NCI-H526 (cell line): ENCODE results near the gene FOCAD.
A peak's percentile ranks its signal among the peaks of the same experiment; 100 is the strongest.

Experiments used
- DNase-seq, 2 experiments: peaks; one replicate each; lab custom pipeline; 2025; lab: John Stamatoyannopoulos, UW

FOCAD gene, protein sequence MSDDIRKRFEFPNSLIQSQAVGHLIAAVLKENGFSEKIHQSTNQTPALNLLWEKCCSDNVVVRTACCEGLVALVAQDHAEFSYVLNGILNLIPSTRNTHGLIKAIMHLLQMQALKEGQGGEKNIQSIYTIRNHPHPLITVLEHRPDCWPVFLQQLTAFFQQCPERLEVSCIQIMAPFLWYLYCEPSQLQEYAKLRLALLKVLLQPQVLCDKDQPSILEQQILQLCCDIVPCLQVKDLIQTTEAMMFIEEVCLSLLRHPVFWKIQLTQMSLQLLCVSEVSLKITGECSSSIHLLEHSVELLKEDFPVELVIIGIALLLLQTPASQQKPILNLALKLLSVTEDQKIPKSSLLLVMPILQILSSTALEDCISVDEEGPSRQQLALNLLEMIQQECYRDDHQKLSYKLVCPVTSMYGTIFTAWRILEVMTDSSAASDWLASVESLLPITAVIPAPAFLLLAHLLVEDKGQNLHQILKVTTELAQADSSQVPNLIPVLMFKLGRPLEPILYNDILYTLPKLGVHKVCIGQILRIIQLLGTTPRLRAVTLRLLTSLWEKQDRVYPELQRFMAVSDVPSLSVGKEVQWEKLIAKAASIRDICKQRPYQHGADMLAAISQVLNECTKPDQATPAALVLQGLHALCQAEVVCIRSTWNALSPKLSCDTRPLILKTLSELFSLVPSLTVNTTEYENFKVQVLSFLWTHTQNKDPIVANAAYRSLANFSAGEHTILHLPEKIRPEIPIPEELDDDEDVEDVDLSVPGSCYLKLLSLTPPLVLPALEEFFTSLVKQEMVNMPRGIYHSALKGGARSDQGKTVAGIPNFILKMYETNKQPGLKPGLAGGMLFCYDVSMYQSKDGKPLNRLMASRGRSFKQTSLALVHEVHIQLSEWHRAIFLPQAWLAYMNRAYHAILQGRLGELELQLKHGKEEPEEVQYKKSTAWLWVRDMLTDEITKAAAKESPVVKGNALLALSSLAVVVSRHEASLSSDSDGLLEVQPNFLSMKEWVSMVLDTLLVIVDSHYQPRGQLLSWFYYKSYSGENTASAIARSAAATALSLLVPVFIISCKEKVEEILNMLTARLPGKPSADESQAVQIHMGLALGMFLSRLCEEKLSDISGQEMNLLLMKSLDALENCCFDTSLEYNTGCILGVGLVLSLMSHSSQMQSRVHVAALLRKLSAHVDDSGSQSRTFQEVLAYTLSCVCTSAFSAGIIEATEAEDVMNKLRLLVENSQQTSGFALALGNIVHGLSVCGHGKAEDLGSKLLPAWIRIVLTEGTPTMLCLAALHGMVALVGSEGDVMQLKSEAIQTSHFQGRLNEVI (N-terminal part only)

GRCh38 chr9:20684035-20684874, at the start of gene FOCAD:
FOCAD (plus strand) TSS chr9:20684259; CDS start chr9:20715354, 31,095 bp downstream.
- DNase-seq, result peak; percentile 94 to 99

- DNase-seq, result no peak
Observed at GRCh38 chr9:20634895-20635294, 49.2 kb upstream of the FOCAD start.

DNA sequence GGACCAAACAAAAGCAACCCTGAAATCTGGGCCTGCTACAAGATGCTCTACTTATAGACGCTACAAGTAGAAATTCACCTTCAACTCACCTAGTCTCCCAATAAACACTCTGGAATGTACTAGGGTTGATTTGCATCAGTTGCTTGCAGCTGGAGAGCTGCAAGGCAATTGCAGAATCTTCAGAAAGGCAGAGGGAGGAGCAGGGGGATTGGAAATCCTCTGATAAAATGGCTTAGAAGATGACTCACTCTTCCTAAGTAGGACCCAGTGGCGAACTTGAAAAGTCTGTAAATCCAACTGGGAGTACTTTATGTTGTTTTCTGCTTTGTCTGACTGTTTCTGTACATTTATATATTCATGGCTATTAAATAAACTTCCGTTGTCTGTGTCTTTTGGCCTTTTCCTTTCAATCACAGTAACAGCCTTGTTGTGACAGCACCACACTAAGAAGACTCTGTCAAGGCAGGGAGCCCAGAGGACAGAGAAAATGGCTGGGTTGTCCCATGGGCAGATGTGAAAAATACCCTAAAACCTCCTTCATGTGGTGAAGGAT, 47.1 kb upstream of the FOCAD start:
- peak; percentile 67 to 78 for DNase-seq

- peak; percentile 43 to 69 for DNase-seq
Observed at GRCh38 chr9:20640331-20641187, 43.5 kb upstream of the FOCAD start.

- DNase-seq, result peak; percentile 17 to 28
Observed at GRCh38 chr9:20642045-20642444, 42.0 kb upstream of the FOCAD start.

DNA sequence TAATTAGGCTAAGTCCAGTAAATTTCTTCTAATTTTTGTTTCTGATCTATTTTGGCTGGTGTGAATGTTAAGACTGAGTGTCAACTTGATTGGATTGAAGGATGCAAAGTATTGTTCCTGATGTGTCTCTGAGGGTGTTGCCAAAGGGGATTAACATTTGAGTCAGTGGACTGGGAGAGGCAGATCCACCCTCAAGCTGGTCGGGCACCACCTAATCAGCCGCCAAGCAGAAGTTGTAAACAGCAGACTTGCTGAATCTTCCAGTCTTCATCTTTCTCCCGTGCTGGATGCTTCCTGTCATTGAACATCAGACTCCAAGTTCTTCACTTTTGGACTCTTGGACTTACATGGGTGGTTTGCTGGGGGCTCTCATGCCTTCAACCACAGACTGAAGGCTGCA, 40.4 kb upstream of the FOCAD start:
- DNase-seq, result no peak

- no peak for DNase-seq
Observed at GRCh38 chr9:20646656-20647055, 37.4 kb upstream of the FOCAD start.

GRCh38 chr9:20649381-20649780, 34.7 kb upstream of the FOCAD start:
- no peak for DNase-seq

DNA sequence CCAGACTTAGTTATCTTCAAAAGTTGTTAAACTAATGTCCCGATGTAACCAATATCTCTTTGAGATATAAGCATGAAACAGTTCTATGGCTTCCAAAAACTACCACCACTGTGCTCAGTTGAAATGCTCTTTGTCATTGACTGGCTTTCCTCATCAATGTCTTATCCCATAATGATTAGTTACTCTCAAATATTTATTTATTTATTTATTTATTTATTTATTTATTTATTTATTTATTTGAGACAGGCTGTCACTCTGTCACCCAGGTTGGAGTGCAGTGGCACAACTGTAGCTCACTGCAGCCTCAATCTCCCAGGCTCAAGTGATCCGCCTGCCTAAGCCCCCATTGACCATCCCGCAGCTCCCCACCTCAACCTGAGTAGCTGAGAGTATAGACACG, 33.7 kb upstream of the FOCAD start:
- no peak for DNase-seq

- no peak for DNase-seq
Observed at GRCh38 chr9:20650750-20651299, 33.2 kb upstream of the FOCAD start.

GRCh38 chr9:20651939-20652338, 32.1 kb upstream of the FOCAD start:
- no peak for DNase-seq

DNA sequence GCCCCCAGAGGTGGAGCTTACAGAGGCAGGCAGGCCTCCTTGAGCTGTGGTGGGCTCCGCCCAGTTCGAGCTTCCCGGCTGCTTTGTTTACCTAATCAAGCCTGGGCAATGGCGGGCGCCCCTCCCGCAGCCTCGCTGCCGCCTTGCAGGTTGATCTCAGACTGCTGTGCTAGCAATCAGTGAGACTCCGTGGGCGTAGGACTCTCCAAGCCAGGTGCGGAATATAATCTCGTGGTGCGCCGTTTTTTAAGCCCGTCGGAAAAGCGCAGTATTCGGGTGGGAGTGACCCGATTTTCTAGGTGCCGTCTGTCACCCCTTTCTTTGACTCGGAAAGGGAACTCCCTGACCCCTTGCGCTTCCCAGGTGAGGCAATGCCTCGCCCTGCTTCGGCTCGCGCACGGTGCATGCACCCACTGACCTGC, 25.8 kb upstream of the FOCAD start:
- DNase-seq, result peak in 1 of 2 experiments; percentile 23

DNA sequence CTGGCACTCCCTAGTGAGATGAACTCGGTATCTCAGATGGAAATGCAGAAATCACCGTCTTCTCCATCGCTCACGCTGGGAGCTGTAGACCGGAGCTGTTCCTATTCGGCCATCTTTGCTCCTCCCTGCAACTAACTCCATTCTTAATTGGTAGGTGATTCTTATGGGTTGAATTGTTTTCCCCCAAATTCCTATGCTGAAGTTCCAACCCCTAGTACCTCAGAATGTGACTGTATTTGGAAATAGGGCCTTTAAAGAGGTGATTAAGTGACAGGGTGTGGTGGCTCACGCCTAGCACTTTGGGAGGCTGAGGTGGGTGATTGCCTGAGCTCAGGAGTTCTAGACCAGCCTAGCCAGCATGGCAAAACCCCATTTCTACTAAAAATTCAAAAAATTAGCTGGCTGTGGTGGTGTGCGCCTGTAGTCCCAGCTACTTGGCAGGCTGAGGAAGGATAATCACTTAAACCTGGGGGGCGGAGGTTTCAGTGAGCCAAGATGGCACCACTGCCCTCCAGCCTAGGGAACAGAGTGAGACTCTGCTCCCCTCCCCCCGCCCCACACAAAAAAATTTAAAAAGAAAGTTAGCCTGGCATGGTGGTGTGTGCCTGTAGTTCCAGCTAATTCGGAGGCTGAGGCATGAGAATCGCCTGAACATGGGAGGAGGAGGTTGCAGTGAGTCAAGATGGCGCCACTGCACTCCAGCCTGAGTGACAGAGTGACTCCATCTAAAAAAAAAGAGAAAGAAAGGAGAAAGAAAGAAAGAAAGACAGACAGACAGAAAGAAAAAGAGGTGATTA, 25.2 kb upstream of the FOCAD start:
- peak; percentile 21 to 31 for DNase-seq

GRCh38 chr9:20659474-20659967, 24.5 kb upstream of the FOCAD start:
- no peak for DNase-seq

- no peak for DNase-seq
Observed at GRCh38 chr9:20662156-20662555, 21.9 kb upstream of the FOCAD start.

DNA sequence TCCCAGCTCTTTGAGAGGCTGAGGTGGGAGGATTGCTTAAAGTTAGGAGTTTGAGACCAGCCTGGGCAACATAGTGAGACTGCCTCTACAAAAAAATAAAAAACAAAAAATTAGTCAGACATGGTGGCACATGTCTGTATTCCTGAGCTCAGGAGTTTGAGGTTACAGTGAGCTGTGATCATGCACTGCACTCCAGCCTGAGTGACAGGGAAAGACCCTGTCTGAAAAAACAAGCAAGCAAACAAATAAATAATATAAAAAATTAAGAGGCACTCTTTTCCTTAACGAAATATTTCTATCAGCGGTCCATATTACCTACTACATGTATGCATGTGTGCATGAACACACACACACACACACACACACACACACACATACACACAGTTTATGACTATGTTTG, 20.9 kb upstream of the FOCAD start:
- no peak for DNase-seq

GRCh38 chr9:20664501-20664900, 19.6 kb upstream of the FOCAD start:
- DNase-seq, result no peak

GRCh38 chr9:20670395-20670794, 13.7 kb upstream of the FOCAD start:
- DNase-seq, result no peak
